Heart left ventricle (tissue), 13 donors: ENCODE results near the gene PPP1R12B.
"Not testable (repeated sequence)": the region's sequence is repeated elsewhere in the genome, so short reads cannot be mapped to it uniquely, and the experiment has no call there.

Experiments
- CTCF ChIP-seq, 12 donors: fragments of 200-600 bp; sonication (generic) in 4 of 12; IDR thresholded peaks; one replicate each; pipeline versions ENCODE4 v1.5.0 to v1.8.0; 2018 to 2022; ENCODE audit warnings: antibody characterized with exemption in 12 of 12, mild to moderate bottlenecking in 5 of 12
- POLR2A ChIP-seq, 2 donors: fragments of 450-650 bp; IDR thresholded peaks; one replicate each; pipeline ENCODE4 v1.6.1; 2017; ENCODE audit warnings: antibody characterized with exemption in 2 of 2, mild to moderate bottlenecking in 2 of 2, moderate library complexity in 2 of 2
- donor health status: ischemic (EF 13 %, LVEDD 7.1; RV severe dilation, severe dysfunction).
- donor health status: DM: no; HTN: yes; CAD: no.
- donor health status: DM: no; HTN: no; CAD: no.
- donor health status: ischemic (EF 25% LVEDD 6.9; RV normal size, moderate dysfunction).
- donor health status: ischemic (EF 25% LVEDD 5.7; RV mildly dilated, moderate dysfunction).
- donor health status: ischemic (EF 35%, LVEDD 5.7; RV mildly dilated, moderate dysfunction).
- donor health status: nonischemic (EF 11% LVEDD 7.7; RV severe dilation, severe dysfunction).
- donor health status: DM: yes; HTN: yes; CAD: no.
- donor health status: PGD.
- donor health status: ischemic (EF 29% LVEDD 5.4; RV normal size, mild dysfunction).
- donor health status: nonischemic (EF 23%, LVEDD 6.1; RV moderate dilation, normal function).

- not testable (repeated sequence) for TF ChIP-seq CTCF, POLR2A (IDR thresholded peaks at IDR 0.05)
Observed at GRCh38 chr1:202521484-202521883, 173.0 kb downstream of the PPP1R12B start.
